Liver (tissue), 9 donors: ENCODE data around the gene POLN. TPM values are rescaled to one million over a fixed set of nuclear protein-coding genes. Genes with fewer than 3 reads are reported as not detected.

Source experiments
- DNase-seq: peaks from one replicate; pipeline ENCODE4 v3.0.0-alpha.2; 2017; ENCODE audit warnings: low spot score
- H3K27ac ChIP-seq, 2 donors: one replicate each; pipeline ENCODE4 v1.7.0; 2013; ENCODE audit warnings: inconsistent platforms in 2 of 2, low read length in 2 of 2, control low read depth in 1 of 2, low read depth in 1 of 2, mild to moderate bottlenecking in 1 of 2
- H3K27me3 ChIP-seq, 4 donors: one replicate each; pipeline versions ENCODE4 v1.6.1 to v1.7.0; 2013; ENCODE audit warnings: low read length in 3 of 4, inconsistent platforms in 1 of 4, mild to moderate bottlenecking in 1 of 4, moderate library complexity in 1 of 4; ENCODE audit not compliant: control insufficient read depth in 4 of 4, insufficient read depth in 4 of 4
- H3K36me3 ChIP-seq, 4 donors: one replicate each; pipeline versions ENCODE4 v1.6.1 to v1.7.0; 2013; ENCODE audit warnings: low read length in 3 of 4, mild to moderate bottlenecking in 3 of 4, low read depth in 1 of 4, moderate library complexity in 1 of 4; ENCODE audit not compliant: control insufficient read depth in 4 of 4, insufficient read depth in 3 of 4
- H3K4me1 ChIP-seq, 4 donors: one replicate each; pipeline versions ENCODE4 v1.6.1 to v1.7.0; 2013; ENCODE audit warnings: low read length in 3 of 4, mild to moderate bottlenecking in 3 of 4, moderate library complexity in 1 of 4; ENCODE audit not compliant: control insufficient read depth in 4 of 4, insufficient read depth in 4 of 4
- H3K4me3 ChIP-seq, 3 donors: one replicate each; pipeline versions ENCODE4 v1.6.1 to v1.7.0; 2013; ENCODE audit warnings: low read length in 3 of 3, control low read depth in 1 of 3, low read depth in 1 of 3, mild to moderate bottlenecking in 1 of 3
- H3K9ac ChIP-seq, 2 donors: one replicate each; pipeline ENCODE4 v1.7.0; 2013; ENCODE audit warnings: low read length in 2 of 2, mild to moderate bottlenecking in 2 of 2, moderate library complexity in 2 of 2, control low read depth in 1 of 2, low read depth in 1 of 2
- H3K9me3 ChIP-seq, 4 donors: one replicate each; pipeline versions ENCODE4 v1.6.1 to v1.7.0; 2013; ENCODE audit warnings: low read length in 3 of 4; ENCODE audit not compliant: control insufficient read depth in 4 of 4
- ATF3 ChIP-seq: IDR thresholded peaks from 2 replicates; pipeline ENCODE4 v1.6.1; 2016; ENCODE audit warnings: antibody characterized with exemption
- CTCF ChIP-seq: fragments of 150-350 bp; IDR thresholded peaks from 2 replicates; pipeline ENCODE4 v1.5.1; 2017; ENCODE audit warnings: improper control_type of control experiment, low read depth, low read length; ENCODE audit not compliant: missing input control
- EGR1 ChIP-seq, 2 donors: IDR thresholded peaks; 2 replicates each; pipeline ENCODE4 v1.6.1; 2016 to 2018; ENCODE audit warnings: antibody characterized with exemption in 2 of 2, low read depth in 2 of 2
- FOXA1 ChIP-seq: IDR thresholded peaks from 2 replicates; pipeline ENCODE4 v1.6.1; 2016; ENCODE audit warnings: antibody characterized with exemption
- FOXA2 ChIP-seq: IDR thresholded peaks from 2 replicates; pipeline ENCODE4 v1.6.1; 2016; ENCODE audit warnings: antibody characterized with exemption
- GABPA ChIP-seq, 2 donors: IDR thresholded peaks in 1 of 2; conservative IDR thresholded peaks in 1 of 2; 2 replicates each; pipeline ENCODE4 v1.6.1; 2016; ENCODE audit warnings: antibody characterized with exemption in 2 of 2, mild to moderate bottlenecking in 1 of 2, moderate library complexity in 1 of 2
- HNF4A ChIP-seq, 2 donors: conservative IDR thresholded peaks; 2 replicates each; pipeline ENCODE4 v1.6.1; 2016; ENCODE audit warnings: antibody characterized with exemption in 2 of 2, mild to moderate bottlenecking in 2 of 2
- HNF4G ChIP-seq: IDR thresholded peaks from 2 replicates; pipeline ENCODE4 v1.6.1; 2016; ENCODE audit warnings: antibody characterized with exemption
- JUND ChIP-seq, 2 donors: IDR thresholded peaks; 2 replicates each; pipeline ENCODE4 v1.6.1; 2016; ENCODE audit warnings: antibody characterized with exemption in 2 of 2
- MAX ChIP-seq: IDR thresholded peaks from 2 replicates; pipeline ENCODE4 v1.6.1; 2016; ENCODE audit warnings: antibody characterized with exemption
- NR2F2 ChIP-seq: IDR thresholded peaks from 2 replicates; pipeline ENCODE4 v1.6.1; 2016; ENCODE audit warnings: antibody characterized with exemption
- RAD21 ChIP-seq, 2 donors: IDR thresholded peaks; 2 replicates each; pipeline ENCODE4 v1.6.1; 2016; ENCODE audit warnings: antibody characterized with exemption in 2 of 2, mild to moderate bottlenecking in 2 of 2
- REST ChIP-seq: IDR thresholded peaks from 2 replicates; pipeline ENCODE4 v1.6.1; 2016; ENCODE audit warnings: antibody characterized with exemption, mild to moderate bottlenecking
- RXRA ChIP-seq, 2 donors: IDR thresholded peaks; 2 replicates each; pipeline ENCODE4 v1.6.1; 2017 to 2018; ENCODE audit warnings: antibody characterized with exemption in 2 of 2, mild to moderate bottlenecking in 1 of 2
- SP1 ChIP-seq: IDR thresholded peaks from 2 replicates; pipeline ENCODE4 v1.6.1; 2018; ENCODE audit warnings: antibody characterized with exemption, mild to moderate bottlenecking
- TAF1 ChIP-seq: conservative IDR thresholded peaks from 2 replicates; pipeline ENCODE4 v1.6.1; 2016; ENCODE audit warnings: antibody characterized with exemption, mild to moderate bottlenecking
- YY1 ChIP-seq: IDR thresholded peaks from 2 replicates; pipeline ENCODE4 v1.6.1; 2016; ENCODE audit warnings: antibody characterized with exemption, mild to moderate bottlenecking
- ZBTB33 ChIP-seq: IDR thresholded peaks from 2 replicates; pipeline ENCODE4 v1.6.1; 2016; ENCODE audit warnings: antibody characterized with exemption
- WGBS: extraction: QIAGEN DNeasy Blood & Tissue Kit; methylation state at CpG from one replicate; pipeline ENCODE4 v1.1.7; 2013; 5-methylcytosine and 5-hydroxymethylcytosine counted together
- polyA plus RNA-seq, 2 donors: library from polyadenylated mRNA; stranded (reverse) in 1 of 2; unstranded in 1 of 2; fragments of 200-250 nt in 1 of 2; fragments of >200 nt in 1 of 2; fragmentation: Nextera tagmentation in 1 of 2; extraction: Ambion mirVana in 1 of 2; gene quantifications; one replicate each; pipeline versions ENCODE4 v1.2.1 to v1.2.3, GENCODE V29; 2013 to 2015
- total RNA-seq, 2 donors: library from RNA; depleted of rRNA; stranded (reverse); fragments of >200 nt; gene quantifications; one replicate each; pipeline ENCODE4 v1.2.3, GENCODE V29; 2014
- donor health status: healthy.
- donor health status: healthy.
- donor health status: healthy.
- donor health status: healthy.
- donor health status: healthy.

POLN gene
- total and polyA plus RNA-seq, 4 donors = 0.44 to 2.3 (median 1.4) TPM

GRCh38 chr4:2219233-2219760 is 22.6 kb downstream of the POLN start:
- Histone ChIP-seq H3K4me3 (no peak overlapping the region), H3K9me3 (no peaks in the 10 kb centered on the region), H3K27me3 (no peaks in the 10 kb centered on the region), H3K9ac (no peak overlapping the region), H3K4me1 (no peaks in the 10 kb centered on the region), H3K27ac (no peak overlapping the region), H3K36me3 (peaks cover 0 to 7% (median 2%) of the 10 kb centered on the region in 4 donors)
- 89% methylated on average over 6 of the region's 6 CpGs for WGBS
- DNase-seq = no peak
- TF ChIP-seq JUND (IDR thresholded peaks at IDR 0.05) (no peak), HNF4G (no peak), GABPA (IDR thresholded peaks at IDR 0.05 in 1 of 2, conservative IDR thresholded peaks at IDR 0.05 in 1 of 2) (no peak), EGR1 (IDR thresholded peaks at IDR 0.05; ENCODE audit: low read depth in 2 of 2) (no peak)

GRCh38 chr4:2218436-2218835 is 23.5 kb downstream of the POLN start:
- Histone ChIP-seq H3K4me1 (no peaks in the 10 kb centered on the region), H3K36me3 (peaks cover 0 to 7% (median 2%) of the 10 kb centered on the region in 4 donors), H3K27ac (no peak overlapping the region), H3K27me3 (no peaks in the 10 kb centered on the region), H3K9me3 (no peaks in the 10 kb centered on the region), H3K4me3 (no peak overlapping the region), H3K9ac (no peak overlapping the region)
- WGBS = 97% methylated on average over 1 of the region's 1 CpG
- no peak for DNase-seq
- TF ChIP-seq REST = no peak
- TF ChIP-seq HNF4A (conservative IDR thresholded peaks at IDR 0.05) = no peak
- TF ChIP-seq ATF3 = no peak
- TF ChIP-seq YY1 = no peak
- TF ChIP-seq ZBTB33 = no peak
- no peak for TF ChIP-seq FOXA1
- no peak for TF ChIP-seq GABPA (IDR thresholded peaks at IDR 0.05 in 1 of 2, conservative IDR thresholded peaks at IDR 0.05 in 1 of 2)
- TF ChIP-seq EGR1 (IDR thresholded peaks at IDR 0.05; ENCODE audit: low read depth in 2 of 2) = no peak
- no peak for TF ChIP-seq CTCF
- no peak for TF ChIP-seq TAF1
- no peak for TF ChIP-seq RXRA (IDR thresholded peaks at IDR 0.05)
- TF ChIP-seq FOXA2 = no peak
- no peak for TF ChIP-seq HNF4G
- no peak for TF ChIP-seq SP1
- TF ChIP-seq RAD21 (IDR thresholded peaks at IDR 0.05) = no peak
- no peak for TF ChIP-seq JUND (IDR thresholded peaks at IDR 0.05)
- TF ChIP-seq MAX = no peak
- TF ChIP-seq NR2F2 = no peak
